Suprapubic skin (tissue), 4 donors: Measurements from ENCODE around the gene DIAPH1. TPM values are rescaled to one million over a fixed set of nuclear protein-coding genes. Genes with fewer than 3 reads are reported as not detected.

Source experiments
- DNase-seq, 2 donors: peaks; one replicate each; pipeline ENCODE4 v3.0.0-alpha.2; 2019; ENCODE audit warnings: low spot score in 2 of 2
- H3K27ac ChIP-seq: fragments of 200-600 bp; sonication (generic); one replicate; pipeline ENCODE4 v1.5.1; 2019
- H3K27me3 ChIP-seq: fragments of 200-600 bp; sonication (generic); one replicate; pipeline ENCODE4 v1.5.1; 2019
- H3K36me3 ChIP-seq: fragments of 200-600 bp; sonication (generic); one replicate; pipeline ENCODE4 v1.5.1; 2019
- H3K4me1 ChIP-seq: fragments of 200-600 bp; sonication (generic); one replicate; pipeline ENCODE4 v1.5.1; 2019
- H3K4me3 ChIP-seq: fragments of 200-600 bp; sonication (generic); one replicate; pipeline ENCODE4 v1.5.1; 2019; ENCODE audit warnings: mild to moderate bottlenecking
- H3K9me3 ChIP-seq: fragments of 200-600 bp; sonication (generic); one replicate; pipeline ENCODE4 v1.5.1; 2019
- EP300 ChIP-seq: sonication (generic); formaldehyde crosslinking; IDR thresholded peaks from one replicate; pipeline ENCODE4 v1.6.1; 2017; ENCODE audit warnings: antibody characterized with exemption
- POLR2A ChIP-seq, 2 donors: fragments of 450-650 bp; IDR thresholded peaks; one replicate each; pipeline ENCODE4 v1.6.1; 2017; ENCODE audit warnings: antibody characterized with exemption in 2 of 2, mild to moderate bottlenecking in 2 of 2, moderate library complexity in 2 of 2
- POLR2AphosphoS5 ChIP-seq, 3 donors: sonication (generic); formaldehyde crosslinking; IDR thresholded peaks; one replicate each; pipeline ENCODE4 v1.6.1; 2017; ENCODE audit warnings: antibody characterized with exemption in 3 of 3
- WGBS: methylation state at CpG from one replicate; pipeline ENCODE4 v1.1.5; 2018; 5-methylcytosine and 5-hydroxymethylcytosine counted together
- total RNA-seq, 4 donors: library from RNA; depleted of rRNA; stranded (reverse); fragments of >200 nt; gene quantifications; one replicate each; pipeline ENCODE4 v1.1.0, GENCODE V29; 2016
- TF ChIP-seq, protein P1 (sequence below), 2 donors: fragments of 200-600 bp in 1 of 2; fragments of 450-650 bp in 1 of 2; sonication (generic) in 1 of 2; IDR thresholded peaks; one replicate each; pipeline ENCODE4 v1.5.1; 2016 to 2019; ENCODE audit warnings: antibody characterized with exemption in 2 of 2, mild to moderate bottlenecking in 1 of 2, moderate library complexity in 1 of 2

Gene DIAPH1
- 100 to 1,000 TPM in 1 of 4 donors, 10 to 100 TPM in 3; 83.0 to 115 (median 95.1) TPM for total RNA-seq

DNA sequence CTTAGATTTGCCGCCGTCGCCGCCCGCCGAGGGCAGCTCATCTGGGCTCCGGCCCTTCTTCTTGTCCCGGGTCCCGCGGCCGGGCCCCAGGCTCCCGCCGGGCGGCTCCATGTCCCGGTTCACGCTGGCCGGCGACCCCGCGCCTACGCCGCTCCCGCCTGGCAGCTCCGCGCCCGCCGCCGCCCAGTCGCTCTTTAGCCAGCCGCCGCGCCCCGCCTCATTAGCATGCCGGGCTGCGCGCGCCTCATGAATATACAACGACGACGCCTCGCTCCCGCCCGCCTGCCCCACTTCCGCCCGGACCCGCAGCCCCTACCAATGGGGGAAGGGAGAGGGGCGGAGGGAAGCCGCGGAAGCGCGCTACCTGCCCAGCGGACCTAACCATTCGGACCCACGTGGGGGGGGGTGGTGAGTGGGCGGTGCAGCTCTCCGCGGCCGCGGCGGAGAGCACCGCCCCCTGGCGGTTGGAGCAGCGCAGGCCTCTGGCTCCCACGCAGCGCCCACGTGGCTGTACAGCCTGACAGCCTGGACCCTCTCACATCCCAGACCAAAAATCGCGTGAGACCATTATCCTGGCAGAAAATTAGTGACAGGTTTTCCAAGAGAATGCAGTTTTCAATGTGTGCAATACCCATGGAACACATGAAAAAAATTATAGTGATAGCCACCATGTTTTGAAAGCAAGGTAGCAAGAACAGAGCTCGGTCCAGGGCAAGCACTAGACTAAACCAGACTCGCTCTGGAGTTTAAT is at the start of gene DIAPH1:
DIAPH1 (minus strand) TSS at position 197 of the 751 bp plus-strand sequence; CDS start at position 111, 86 bp downstream.
- Histone ChIP-seq H3K4me1 (peaks cover 27% of the 10 kb centered on the region), H3K27me3 (no peaks in the 10 kb centered on the region), H3K4me3 (peak within 1 kb of the TSS; percentile 89), H3K9me3 (no peaks in the 10 kb centered on the region), H3K36me3 (peaks cover 29% of the 10 kb centered on the region), H3K27ac (peak within 1 kb of the TSS; percentile 97)
- peak in 2 of 3 donors; percentile 73 to 81 for TF ChIP-seq POLR2AphosphoS5 (IDR thresholded peaks at IDR 0.05)
- TF ChIP-seq, protein P1, sequence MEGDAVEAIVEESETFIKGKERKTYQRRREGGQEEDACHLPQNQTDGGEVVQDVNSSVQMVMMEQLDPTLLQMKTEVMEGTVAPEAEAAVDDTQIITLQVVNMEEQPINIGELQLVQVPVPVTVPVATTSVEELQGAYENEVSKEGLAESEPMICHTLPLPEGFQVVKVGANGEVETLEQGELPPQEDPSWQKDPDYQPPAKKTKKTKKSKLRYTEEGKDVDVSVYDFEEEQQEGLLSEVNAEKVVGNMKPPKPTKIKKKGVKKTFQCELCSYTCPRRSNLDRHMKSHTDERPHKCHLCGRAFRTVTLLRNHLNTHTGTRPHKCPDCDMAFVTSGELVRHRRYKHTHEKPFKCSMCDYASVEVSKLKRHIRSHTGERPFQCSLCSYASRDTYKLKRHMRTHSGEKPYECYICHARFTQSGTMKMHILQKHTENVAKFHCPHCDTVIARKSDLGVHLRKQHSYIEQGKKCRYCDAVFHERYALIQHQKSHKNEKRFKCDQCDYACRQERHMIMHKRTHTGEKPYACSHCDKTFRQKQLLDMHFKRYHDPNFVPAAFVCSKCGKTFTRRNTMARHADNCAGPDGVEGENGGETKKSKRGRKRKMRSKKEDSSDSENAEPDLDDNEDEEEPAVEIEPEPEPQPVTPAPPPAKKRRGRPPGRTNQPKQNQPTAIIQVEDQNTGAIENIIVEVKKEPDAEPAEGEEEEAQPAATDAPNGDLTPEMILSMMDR (IDR thresholded peaks at IDR 0.05) = peak; percentile 99
- no peak for TF ChIP-seq EP300
- TF ChIP-seq POLR2A (IDR thresholded peaks at IDR 0.05) = peak; percentile 37 to 74
- peak; percentile 99 for DNase-seq
- 1% methylated on average over 32 of the region's 70 CpGs for WGBS

DNA sequence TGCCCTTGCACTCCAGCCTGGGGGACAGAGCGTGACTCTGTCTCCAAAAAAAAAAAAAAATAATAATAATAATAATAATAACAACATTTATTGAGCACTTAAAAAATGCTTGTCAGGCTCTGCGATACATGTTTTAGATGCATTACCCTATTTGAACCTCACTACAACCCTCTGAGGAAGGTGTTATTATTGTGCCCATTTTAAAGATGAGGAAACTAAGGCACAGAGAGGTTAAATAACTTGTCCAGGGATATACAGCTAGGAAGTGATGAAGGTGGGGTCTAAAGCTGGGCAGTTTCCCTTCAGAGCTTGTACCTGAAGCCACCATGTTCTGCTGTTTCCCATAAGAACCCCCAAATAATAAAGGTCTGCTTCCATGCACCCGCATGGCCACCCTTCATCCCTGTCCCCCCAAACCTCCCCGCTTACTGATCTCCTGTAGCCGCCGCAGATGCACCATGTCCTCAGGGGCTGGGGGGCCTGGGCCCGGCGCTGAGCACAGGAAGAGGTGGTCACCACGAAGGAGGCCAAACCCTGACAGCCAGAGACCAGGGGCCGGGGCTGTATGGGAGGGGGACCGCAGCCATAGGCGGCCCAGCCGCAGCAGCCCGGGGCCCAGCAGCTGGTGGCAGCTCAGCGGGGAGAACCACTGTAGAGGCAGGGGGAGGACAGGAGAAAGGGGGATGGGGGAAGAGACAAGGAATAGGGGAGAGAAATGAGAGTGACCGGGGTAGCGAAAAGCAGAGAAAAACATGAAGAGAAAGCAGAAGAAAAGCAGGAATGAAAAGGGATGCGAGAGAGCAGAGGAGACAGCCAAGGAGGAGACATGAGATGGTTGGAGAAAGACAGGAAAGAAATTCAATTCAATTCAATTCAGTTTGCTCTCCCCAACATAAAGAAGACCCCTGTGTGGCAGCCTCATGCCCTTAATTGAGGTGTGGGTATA is 47.5 kb upstream of the DIAPH1 start:
- no peak for DNase-seq
- Histone ChIP-seq H3K27me3 (no peaks in the 10 kb centered on the region), H3K27ac (no peak overlapping the region), H3K4me3 (no peak overlapping the region), H3K36me3 (no peaks in the 10 kb centered on the region), H3K9me3 (no peaks in the 10 kb centered on the region), H3K4me1 (no peaks in the 10 kb centered on the region)
- TF ChIP-seq POLR2AphosphoS5 (IDR thresholded peaks at IDR 0.05) (no peak), POLR2A (IDR thresholded peaks at IDR 0.05) (no peak), EP300 (no peak)
- TF ChIP-seq, protein P1 (IDR thresholded peaks at IDR 0.05) = no peak
- WGBS = 92% methylated on average over 18 of the region's 18 CpGs

- H3K36me3 ChIP-seq = no peaks in the 10 kb centered on the region
- TF ChIP-seq, protein P1 (IDR thresholded peaks at IDR 0.05) = peak; percentile 33 to 89
- no peak for TF ChIP-seq EP300
- H3K9me3 ChIP-seq = no peaks in the 10 kb centered on the region
- no peak overlapping the region for H3K4me3 ChIP-seq
- no peak overlapping the region for H3K27ac ChIP-seq
- no peaks in the 10 kb centered on the region for H3K4me1 ChIP-seq
- DNase-seq = peak in 1 of 2 donors; percentile 76
- 45% methylated on average over 2 of the region's 13 CpGs for WGBS
- H3K27me3 ChIP-seq = no peaks in the 10 kb centered on the region
Measured at GRCh38 chr5:141664733-141665461, 46.1 kb upstream of the DIAPH1 start.

- H3K4me1 ChIP-seq = no peaks in the 10 kb centered on the region
- no peak overlapping the region for H3K27ac ChIP-seq
- H3K9me3 ChIP-seq = no peaks in the 10 kb centered on the region
- TF ChIP-seq, protein P1 (IDR thresholded peaks at IDR 0.05) = no peak
- TF ChIP-seq EP300 = no peak
- no peak for TF ChIP-seq POLR2A (IDR thresholded peaks at IDR 0.05)
- TF ChIP-seq POLR2AphosphoS5 (IDR thresholded peaks at IDR 0.05) = no peak
- WGBS = 88% methylated on average over 8 of the region's 8 CpGs
- no peak overlapping the region for H3K4me3 ChIP-seq
- no peaks in the 10 kb centered on the region for H3K36me3 ChIP-seq
- DNase-seq = no peak
- no peaks in the 10 kb centered on the region for H3K27me3 ChIP-seq
Measured at GRCh38 chr5:141663506-141663905, 44.7 kb upstream of the DIAPH1 start.
